Neural progenitor cell (in vitro differentiated cells): ENCODE data around the gene RSPH1.

Experiments used
- CTCF ChIP-seq: fragments of 200-600 bp; sonication (generic); IDR thresholded peaks from 2 replicates; pipeline ENCODE4 v1.5.1; 2017; ENCODE audit warnings: antibody characterized with exemption, mild to moderate bottlenecking
- EZH2 ChIP-seq: fragments of 200-600 bp; sonication (generic); IDR thresholded peaks from 2 replicates; pipeline ENCODE4 v1.6.1; 2017; ENCODE audit warnings: antibody characterized with exemption, mild to moderate bottlenecking, moderate library complexity
- EZH2phosphoT487 ChIP-seq: fragments of 200-600 bp; sonication (generic); IDR thresholded peaks from 2 replicates; pipeline ENCODE4 v1.6.1; 2017; ENCODE audit warnings: antibody characterized with exemption

GRCh38 chr21:42425591-42425990 lies 70.4 kb downstream of the RSPH1 start:
- TF ChIP-seq CTCF = no peak
- no peak for TF ChIP-seq EZH2
- no peak for TF ChIP-seq EZH2phosphoT487
